ENCODE data around the gene HSD3B2. TPM values are rescaled to one million over a fixed set of nuclear protein-coding genes. Genes with fewer than 3 reads are reported as not detected.
A peak's percentile ranks its signal among the peaks of the same experiment; 100 is the strongest.

The HSD3B2 gene
- total and polyA plus RNA-seq, 2 of the 8 experiments (the other 6 are each of a cell fraction or from before 2014, with no cell fraction given) = not detected

DNA sequence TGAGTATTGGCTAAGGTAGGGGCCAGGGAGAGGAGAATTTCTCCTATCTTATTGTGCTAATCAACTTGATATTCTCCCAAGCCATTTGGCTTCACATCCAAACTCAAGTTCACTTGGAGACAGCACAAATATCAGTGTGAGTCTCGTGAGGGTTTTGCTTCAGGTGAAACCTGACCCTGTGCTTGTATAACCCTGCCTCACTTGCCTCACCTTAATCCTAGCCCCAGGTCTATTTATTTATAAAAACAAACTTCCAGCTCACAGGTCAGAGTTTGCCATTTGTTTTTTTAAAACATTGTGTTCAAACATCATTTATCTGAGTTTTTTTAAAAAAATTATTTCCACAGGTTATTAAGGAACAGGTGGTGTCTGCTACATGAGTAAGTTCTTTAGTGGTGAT lies 26.5 kb upstream of the HSD3B2 start:
- no peaks in the 10 kb centered on the region for H3K79me2 ChIP-seq (ENCODE audit: control insufficient read depth in 1 of 2, insufficient read depth in 2 of 2, low read length in 2 of 2)
- no peak overlapping the region for H3K14ac ChIP-seq (ENCODE audit: insufficient read length)
- H3K56ac ChIP-seq (replicated peaks; ENCODE audit: insufficient read length, low read depth, low read length) = no peak overlapping the region
- no peaks in the 10 kb centered on the region for H4K20me1 ChIP-seq (replicated peaks in 1 of 2; ENCODE audit: control insufficient read depth in 1 of 2, insufficient read depth in 2 of 2, low read length in 2 of 2)
- H3K27me3 ChIP-seq (replicated peaks in 1 of 4; ENCODE audit: control insufficient read depth in 3 of 4, extremely low read depth in 1 of 4, insufficient read depth in 3 of 4, low read length in 3 of 4) = no peaks in the 10 kb centered on the region
- no peak overlapping the region for H2BK120ac ChIP-seq (replicated peaks; ENCODE audit: low read depth, low read length)
- no peak overlapping the region for H4K91ac ChIP-seq (replicated peaks; ENCODE audit: insufficient read length, low read length)
- H4K5ac ChIP-seq (ENCODE audit: insufficient read length, low read depth, low read length) = no peak overlapping the region
- H3K9ac ChIP-seq (replicated peaks in 1 of 4; ENCODE audit: extremely low read depth in 1 of 4, low read depth in 3 of 4, low read length in 3 of 4) = no peak overlapping the region
- ChIA-PET POLR2A (ENCODE audit: partially characterized antibody) (no interaction called here), CTCF (ENCODE audit: partially characterized antibody) (interaction anchor here (0.6 to 1.5 kb wide), 7 partner anchors 14 to 1780 kb away, joined by 3 to 5 read pairs (median 4); no protein-coding TSS in a partner anchor)
- DNase-seq (ENCODE audit: low read depth in 1 of 2, low spot score in 2 of 2) = no peak
- no peaks in the 10 kb centered on the region for H3K36me3 ChIP-seq (ENCODE audit: control insufficient read depth in 2 of 4, insufficient read depth in 4 of 4, low read length in 3 of 4)
- no peaks in the 10 kb centered on the region for H3K9me3 ChIP-seq (ENCODE audit: insufficient read depth in 2 of 2, low read depth in 1 of 2, low read length in 1 of 2)
- H2BK12ac ChIP-seq (ENCODE audit: low read depth, low read length) = no peak overlapping the region
- H2BK15ac ChIP-seq (ENCODE audit: low read length) = no peak overlapping the region
- no peak overlapping the region for H2AK5ac ChIP-seq (ENCODE audit: low read depth, low read length)
- H3K4me2 ChIP-seq (ENCODE audit: insufficient read depth in 1 of 2, low read depth in 2 of 2, low read length in 2 of 2) = no peak overlapping the region
- no peak overlapping the region for H2BK5ac ChIP-seq (ENCODE audit: low read depth, low read length)
- H3K4ac ChIP-seq (replicated peaks; ENCODE audit: insufficient read length, low read depth, low read length) = no peak overlapping the region
- H4K8ac ChIP-seq (ENCODE audit: extremely low read depth, insufficient read depth, low read length) = no peak overlapping the region
- no peak overlapping the region for H3K27ac ChIP-seq (ENCODE audit: low read depth, low read length)
- no peaks in the 10 kb centered on the region for H3K79me1 ChIP-seq (ENCODE audit: low read depth, low read length)
- no peak overlapping the region for H3K18ac ChIP-seq (ENCODE audit: extremely low read depth, low read length)
- 71% methylated on average over 1 of the region's 1 CpG; no CpG with 5 or more reads in 1 of the 2 experiments for whole genome bisulfite sequencing, 2 experiments (ENCODE audit: extremely low coverage in 1 of 2, insufficient coverage in 1 of 2, insufficient read length in 1 of 2, insufficient replicate concordance in 2 of 2, low coverage in 1 of 2, low lambda C conversion rate in 2 of 2, missing lambda C conversion rate in 1 of 2)
- H2AFZ ChIP-seq (ENCODE audit: low read length) = peak overlapping the region; percentile 87; the same call in 1 of the 2 replicates
- no peak overlapping the region for H2BK20ac ChIP-seq (ENCODE audit: low read length)
- TF ChIP-seq MAFK (IDR thresholded peaks at IDR 0.05; ENCODE audit: low read depth, low read length) (no peak), TEAD4 (IDR thresholded peaks at IDR 0.05; ENCODE audit: low read depth, low read length) (no peak), SRF (IDR thresholded peaks at IDR 0.05; ENCODE audit: low read depth, low read length) (no peak)
- H3K23ac ChIP-seq (ENCODE audit: insufficient read length) = no peak overlapping the region
- H3K4me3 ChIP-seq (ENCODE audit: extremely low read depth in 1 of 4, insufficient read depth in 2 of 4, low read depth in 3 of 4, low read length in 4 of 4) = no peak overlapping the region
- FAIRE-seq = no peak
- H3K23me2 ChIP-seq (ENCODE audit: low read depth, low read length) = no peaks in the 10 kb centered on the region
- peaks cover 0 to 5% (median 1%) of the 10 kb centered on the region in 4 experiments; a peak in 2 of 7 replicates for H3K4me1 ChIP-seq (replicated peaks in 1 of 4; ENCODE audit: control insufficient read depth in 3 of 4, insufficient read depth in 4 of 4, low read length in 3 of 4)

Data from H1 (cell line).